ENCODE results near the gene DAPK3.
"Not testable (repeated sequence)": the region's sequence is repeated elsewhere in the genome, so short reads cannot be mapped to it uniquely, and the experiment has no call there.

DAPK3 gene

DNA sequence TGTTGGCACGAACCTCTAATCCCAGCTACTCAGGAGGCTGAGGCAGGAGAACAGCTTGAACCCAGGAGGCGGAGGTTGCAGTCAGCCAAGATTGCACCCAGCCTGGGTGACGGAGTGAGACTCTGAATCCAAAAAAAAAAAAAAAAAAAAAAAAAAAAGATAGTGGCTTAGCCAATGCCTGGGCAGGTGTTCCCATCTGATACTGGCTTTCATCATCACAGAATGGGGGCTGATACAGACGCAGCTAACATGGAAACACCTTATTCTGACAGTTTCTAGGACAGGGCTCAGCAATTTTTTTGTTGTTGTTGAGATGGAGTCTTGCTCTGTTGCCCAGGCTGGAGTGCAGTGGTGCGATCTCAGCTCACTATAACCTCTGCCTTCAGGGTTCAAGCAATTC is 29.9 kb upstream of the DAPK3 start:
- not testable (repeated sequence) for DNase-seq

DNA sequence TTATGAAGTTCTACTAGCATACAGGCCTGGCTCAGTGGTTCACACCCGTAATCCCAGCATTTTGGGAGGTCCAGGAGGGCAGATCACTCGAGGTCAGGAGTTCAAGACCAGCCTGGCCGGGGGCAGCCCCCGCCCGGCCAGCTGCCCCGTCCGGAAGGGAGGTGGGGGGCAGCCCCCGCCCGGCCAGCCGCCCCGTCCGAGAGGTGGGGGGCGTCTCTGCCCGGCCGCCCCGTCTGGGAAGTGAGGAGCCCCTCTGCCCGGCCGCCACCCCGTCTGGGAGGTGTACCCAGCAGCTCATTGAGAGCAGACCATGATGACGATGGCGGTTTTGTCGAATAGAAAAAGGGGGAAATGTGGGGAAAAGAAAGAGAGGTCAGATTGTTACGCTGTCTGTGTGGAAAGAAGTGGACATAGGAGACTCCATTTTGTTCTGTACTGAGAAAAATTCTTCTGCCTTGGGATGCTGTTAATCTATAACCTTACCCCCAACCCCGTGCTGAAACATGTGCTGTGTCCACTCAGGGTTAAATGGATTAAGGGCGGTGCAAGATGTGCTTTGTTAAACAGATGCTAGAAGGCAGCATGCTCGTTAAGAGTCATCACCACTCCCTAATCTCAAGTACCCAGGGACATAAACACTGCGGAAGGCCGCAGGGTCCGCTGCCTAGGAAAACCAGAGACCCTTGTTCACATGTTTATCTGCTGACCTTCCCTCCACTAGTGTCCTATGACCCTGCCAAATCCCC is 27.9 kb upstream of the DAPK3 start:
- not testable (repeated sequence) for DNase-seq

DNA sequence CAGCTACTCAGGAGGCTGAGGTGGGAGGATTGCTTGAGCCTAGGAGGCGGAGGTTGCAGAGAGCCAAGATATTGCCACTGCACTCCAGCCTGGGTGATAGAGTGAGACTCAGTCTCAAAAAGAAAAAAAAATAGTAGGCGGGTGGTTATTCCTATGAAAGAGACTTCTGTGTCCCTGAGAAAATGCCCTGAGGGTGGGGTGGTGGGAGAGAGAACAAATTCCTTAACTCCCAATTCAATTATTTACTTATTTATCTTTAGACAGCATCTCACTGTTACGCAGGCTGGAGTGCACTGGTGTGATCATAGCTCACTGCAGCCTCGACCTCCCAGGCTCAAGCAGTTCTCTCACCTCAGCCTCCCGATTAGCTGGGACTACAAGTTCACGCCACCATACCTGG is 24.7 kb upstream of the DAPK3 start:
- no peak for DNase-seq

DNA sequence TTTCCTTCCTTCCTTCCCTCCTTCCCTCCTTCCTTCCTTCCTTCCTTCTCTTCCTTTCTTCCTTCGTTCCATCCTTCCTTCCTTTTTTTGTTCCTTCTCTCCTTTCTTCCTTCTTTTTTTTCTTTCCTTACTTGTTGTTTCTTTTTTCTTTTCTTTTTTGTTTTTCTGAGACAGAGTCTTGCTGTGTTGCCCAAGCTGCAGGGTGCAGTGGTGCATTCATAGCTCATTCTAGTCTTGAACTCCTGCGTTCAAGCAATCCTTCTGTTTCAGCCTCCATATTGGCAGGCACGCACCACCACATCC is 19.9 kb upstream of the DAPK3 start:
- DNase-seq, result no peak

DNA sequence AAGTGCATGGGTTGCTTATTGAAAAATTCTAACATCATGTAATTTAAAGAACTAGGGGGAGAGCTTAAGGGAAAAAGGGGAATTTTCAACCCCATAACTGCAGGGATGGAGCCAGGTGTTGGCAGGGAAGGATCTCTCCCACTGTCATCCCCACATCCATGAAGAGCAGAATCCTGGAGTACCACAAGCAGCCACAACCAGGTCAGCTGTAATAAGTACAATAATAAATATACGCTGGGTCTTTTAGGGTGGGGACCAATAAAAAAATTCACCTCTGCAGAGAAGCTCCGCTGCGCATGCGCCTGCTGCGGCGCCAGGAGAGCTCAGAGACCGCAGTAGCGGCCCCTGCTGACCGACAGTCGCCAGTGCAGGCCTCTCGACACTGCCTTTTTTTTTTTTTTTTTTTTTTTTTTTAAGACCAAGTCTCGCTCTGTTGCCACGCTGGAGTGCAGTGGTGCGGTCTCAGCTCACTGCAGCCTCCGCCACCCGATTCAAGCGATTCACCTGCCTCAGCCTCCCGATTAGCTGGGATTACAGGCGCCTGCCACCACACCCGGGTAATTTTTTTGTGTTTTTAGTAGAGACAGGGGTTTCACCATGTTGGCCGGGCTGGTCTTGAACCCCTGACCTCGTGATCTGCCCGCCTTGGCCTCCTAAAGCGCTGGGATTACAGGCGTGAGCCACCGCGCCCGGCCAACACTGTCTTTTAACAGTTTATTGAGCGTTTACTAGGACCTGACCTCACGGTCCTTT is 16.9 kb upstream of the DAPK3 start:
- DNase-seq, result peak; percentile 30

DNA sequence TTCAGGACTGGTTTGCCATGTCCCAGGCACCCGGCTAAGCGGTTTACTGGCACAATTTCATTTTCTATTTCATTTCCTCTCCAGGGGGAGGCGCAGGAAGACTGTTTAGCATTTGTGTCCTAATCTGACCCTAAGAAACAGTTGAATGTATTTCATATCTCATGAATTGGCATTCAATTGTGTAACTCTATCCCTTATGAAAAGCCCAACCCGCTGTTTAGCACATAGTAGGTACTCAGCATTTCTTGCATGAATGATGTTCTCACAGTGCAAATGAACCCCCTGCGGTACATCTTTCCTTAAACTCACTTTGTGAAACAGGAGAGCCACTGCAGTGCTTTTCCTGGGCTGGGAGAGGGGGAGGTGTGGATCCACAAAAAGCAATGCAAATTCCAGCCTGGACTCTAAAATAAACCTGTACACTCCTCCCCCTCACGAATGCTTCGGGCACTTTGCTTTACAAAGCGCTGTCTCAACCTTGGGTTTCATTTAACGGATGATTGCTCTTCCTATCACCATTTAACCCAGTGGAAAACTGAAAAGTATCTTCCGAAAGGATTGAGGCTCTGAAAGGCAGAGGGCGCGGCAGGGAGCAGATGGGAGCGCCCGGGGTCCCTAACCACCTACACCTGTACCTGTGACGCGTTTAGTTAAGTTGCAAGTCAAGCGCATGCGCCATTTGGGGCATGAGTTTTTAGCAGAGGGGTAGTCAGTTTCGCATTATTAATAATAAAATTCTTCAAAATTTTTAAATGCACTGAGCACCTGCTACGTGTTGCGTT is 15.6 kb upstream of the DAPK3 start:
- no peak for DNase-seq

DNA sequence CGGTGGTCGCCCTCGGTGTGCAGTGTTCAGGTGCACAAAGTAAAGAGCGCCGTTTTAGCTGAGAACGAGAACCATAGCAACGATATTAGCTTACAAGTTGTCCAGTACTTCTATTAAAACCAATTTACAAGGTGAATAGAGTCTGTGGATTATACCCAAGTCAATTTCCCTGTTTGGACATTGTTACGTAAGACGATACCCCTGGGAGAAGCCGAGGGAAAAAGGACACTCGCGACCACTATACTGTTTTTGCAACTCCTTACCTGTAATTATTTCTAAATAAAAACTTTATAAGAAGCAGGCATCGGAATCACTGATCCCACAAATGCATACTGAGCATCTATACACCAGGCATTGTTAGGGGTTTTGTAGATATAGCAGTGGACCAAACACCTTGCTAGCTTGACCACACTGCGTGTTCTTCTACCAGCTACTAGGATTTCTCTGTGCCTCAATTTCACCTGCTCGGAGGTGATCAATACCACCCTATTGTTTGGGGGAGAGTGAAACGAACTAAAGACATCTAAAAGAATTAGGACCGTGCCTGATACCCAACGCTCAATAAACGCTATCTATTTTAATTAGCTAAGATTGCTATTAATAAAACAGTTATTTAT is 14.9 kb upstream of the DAPK3 start:
- DNase-seq, result no peak

DNA sequence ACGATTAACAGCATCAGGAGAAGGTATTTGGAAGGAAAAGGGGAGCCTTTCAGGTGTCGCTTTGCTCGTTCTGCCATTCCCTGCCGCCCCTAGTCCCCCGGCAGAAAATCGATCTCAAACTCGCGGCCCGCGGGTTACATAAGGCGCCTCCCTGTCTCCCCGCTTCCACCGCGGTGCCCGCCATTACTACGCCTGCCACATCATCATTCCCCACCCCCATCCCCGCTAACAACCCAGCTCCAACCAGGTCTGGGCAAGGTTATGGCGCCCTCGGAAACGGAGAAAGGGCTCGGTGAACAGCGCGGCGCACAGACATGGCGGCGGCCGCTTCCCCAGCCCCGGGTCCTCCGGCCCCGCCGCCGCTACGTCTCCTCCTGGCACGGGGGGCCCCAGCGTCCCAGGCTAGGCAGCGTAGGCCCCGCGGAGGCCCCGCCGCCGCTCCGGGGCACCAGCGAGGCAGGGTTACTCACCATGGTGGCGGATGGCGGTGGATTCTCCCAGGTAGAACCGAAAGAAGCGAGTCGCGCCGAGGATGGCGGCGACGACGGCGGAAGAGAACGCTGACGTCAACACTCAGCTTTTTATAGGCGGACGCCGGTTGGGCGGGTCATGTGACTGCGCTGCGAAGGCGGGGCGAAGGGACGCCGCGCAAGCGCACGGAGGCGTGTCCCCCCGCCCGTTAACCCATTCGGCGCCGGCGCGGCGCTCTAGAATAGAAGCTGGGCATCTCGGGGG is 14.2 kb upstream of the DAPK3 start, which contains the start of gene EEF2:
EEF2 (minus strand) TSS at position 556 of the 735 bp plus-strand sequence; CDS start at position 473, 83 bp downstream.
- DNase-seq, result peak; percentile 68

DNA sequence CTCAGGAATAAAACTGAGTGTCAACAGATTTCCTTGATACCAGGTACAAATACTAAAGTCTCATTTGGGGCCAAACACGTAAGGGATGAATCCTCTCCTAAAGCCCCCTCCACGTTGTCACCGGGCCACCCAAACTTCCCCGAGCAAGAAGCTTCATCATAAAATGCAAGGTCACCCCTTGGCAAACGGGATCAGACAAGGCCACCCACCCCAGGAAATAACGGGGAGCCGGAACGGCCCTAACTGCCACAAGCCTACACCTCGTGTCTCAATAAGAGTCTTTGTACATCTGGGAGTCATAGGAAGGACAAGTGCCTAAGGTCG is 13.6 kb upstream of the DAPK3 start:
- DNase-seq, result no peak

DNA sequence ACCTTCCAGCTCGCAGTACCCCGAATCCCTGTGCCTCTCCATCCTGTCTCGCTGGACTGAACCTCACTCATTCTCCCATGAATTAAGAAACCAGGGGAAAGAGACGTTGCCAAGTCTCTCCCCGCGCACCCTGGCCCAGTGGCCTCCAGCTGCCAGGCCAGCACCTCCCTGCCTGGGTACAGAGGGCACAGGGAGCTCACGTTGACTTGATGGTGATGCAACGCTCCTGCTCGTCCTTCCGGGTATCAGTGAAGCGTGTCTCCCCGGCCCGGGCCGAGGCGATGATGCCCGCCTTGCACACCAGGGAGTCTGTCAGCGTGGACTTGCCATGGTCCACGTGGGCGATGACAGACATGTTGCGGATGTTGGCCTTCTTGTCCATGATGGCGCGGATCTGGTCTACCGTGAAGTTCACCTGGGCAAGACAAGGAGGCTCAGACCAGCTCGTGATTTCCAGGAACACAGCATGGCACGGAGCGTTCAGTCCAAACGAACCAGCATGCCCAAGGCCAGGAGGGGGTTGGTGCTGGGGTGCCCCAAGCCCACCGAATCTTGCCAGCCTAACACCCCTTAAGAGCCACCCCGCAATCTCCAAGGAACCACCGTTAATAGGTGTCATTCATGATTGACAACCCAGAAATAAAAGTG is 13.2 kb upstream of the DAPK3 start:
- DNase-seq, result no peak

DNA sequence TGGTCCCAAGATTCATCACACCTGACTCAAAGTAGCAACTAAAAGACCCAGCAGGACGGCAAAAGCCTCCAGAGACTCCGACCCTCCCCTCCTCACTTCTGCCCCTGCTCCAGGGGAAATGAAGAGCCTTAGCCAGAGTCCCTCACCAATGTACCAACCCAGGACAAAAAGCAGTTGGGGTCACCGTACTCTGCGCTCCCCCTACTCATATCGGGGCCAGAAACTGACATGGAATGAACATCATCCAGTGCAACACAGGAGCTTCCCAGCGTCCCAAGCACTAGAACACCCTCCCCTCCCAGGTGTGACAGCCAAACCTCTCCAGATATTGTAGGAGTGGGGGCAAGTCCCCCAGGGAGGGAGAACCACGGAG is 12.6 kb upstream of the DAPK3 start:
- no peak for DNase-seq

DNA sequence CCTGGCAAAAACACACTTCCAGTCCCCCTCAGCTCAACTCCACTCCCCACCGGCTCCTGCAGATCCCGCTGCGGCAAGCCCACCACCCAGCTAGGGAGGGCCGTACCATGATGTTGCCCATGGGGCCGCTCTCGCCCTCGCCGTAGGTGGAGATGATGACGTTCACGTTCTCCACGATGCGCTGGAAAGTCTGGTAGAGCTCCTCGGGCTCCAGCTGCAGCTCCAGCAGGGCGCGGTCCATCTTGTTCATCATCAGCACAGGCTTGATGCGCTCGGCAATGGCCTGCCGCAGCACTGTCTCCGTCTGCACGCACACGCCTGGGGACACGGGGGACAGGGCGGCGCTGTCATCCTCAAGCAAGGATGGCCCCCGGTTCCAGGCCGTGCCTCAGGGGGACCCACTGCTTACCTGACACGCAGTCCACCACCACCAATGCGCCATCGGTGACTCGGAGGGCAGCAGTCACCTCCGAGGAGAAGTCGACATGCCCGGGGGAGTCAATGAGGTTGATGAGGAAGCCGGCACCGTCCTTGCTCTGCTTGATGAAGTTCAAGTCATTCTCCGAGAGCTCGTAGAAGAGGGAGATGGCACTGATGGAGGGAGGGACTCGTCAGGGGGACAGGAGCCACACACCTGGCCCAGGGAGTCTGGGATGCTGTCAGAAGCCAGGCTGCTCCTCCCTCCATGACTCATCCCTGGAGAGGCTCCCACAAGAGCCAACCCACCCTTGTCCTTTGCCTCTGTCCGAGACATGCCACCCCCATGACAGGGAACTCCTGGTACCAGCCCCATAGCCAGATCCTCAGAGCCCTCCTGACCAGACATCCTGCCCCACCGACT is 12.0 kb upstream of the DAPK3 start:
- DNase-seq, result no peak

DNA sequence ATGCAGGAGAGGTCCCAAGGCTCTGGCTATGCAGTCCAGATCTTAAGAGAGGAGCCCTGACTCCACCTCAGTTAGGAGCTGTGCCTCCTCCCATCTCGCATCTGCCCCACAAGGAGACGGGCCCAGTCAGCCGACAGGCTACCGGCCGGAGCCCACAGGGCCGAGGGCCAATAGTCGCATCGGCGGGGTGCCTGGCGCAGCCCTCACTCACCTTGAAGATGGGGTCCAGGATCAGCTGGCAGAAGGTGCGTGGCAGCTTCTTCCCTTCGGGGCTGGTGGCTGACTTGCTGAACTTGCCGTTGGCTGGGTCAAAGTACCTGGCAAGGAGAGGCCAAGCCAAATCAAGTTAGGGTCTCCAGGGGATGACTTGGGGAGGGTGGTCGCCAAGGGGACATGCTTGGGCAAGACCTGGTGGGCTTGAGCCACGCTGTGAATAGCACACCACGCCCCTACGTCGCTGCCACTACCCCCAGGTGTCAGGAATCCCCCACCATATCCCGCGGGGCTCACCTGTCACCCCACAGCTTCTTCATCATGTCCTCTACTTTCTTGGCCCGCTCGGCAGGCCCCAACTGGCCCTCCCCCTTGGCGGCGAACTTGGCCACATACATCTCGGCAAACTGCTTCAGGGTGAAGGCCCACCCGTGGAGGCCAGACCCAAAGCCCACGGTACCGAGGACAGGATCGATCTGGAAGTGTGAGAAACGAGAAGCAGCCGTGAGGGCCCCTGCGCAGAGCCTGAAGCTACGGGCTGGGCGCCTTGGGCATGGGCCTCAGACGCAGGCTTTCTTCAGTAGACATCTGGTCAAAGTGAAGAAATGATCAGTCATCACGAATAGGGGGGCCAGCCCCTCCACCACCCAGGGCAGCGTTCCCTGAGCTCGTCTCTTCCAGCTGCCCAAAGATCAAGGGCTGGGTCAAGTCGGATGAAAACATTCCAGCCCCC is 11.1 kb upstream of the DAPK3 start:
- no peak for DNase-seq

DNA sequence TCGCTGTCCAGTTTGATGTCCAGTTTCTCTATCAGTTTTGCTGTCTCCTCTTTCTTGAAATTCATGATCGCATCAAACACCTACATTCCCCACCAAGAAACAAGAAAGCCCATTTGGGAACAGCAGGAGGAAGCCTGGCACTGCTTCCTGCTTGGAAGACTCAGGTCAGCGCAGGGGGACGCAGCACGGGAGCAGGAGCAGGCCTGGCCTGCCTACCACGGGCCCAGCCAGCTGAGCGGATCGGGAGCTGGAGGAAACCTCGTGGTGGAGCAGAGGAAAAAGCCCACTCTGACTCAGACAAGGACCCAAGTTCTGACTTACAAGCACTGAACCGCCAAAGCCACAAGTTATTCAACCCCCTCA is 10.5 kb upstream of the DAPK3 start:
- DNase-seq, result no peak

DNA sequence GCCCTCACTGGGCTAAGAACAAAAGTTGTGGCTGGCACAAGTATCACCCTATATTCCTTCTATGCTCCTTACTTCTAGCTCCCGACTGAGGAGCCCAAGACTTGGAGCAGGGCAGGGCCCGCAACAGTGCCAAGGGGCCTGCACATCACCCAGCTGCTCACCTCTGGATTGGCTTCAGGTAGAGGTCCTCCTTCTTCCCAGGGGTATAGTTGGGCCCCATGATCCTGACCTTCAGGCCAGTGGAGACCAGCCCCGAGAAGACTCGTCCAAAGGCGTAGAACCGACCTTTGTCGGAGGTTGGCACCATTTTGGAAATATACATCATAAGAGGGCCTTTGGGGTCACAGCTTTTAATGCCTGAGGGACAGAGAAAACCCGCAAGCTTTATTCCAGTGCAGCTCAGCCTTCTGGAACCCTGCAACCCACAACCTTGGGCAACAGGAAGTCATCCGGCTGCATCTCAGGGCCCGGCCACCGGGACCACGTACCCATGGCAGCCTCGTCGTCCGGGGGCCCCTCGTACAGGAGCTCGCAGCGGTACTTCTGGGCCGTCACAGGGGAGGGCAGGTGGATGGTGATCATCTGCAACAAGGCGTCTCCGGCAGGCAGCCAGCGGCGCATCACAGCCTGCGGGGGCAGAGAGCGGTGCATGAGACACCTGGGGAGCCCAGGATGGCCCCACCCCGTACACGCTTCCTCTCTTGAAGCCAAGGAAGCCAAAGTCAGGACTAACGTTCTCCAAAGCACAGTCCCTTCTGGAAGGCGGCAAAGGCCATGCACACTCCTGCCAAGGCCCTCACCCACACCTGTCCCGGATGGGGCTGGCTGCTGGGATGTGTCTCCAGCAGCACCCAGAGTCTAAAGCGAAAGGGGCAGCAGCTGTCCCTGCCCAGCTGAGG is 9.7 kb upstream of the DAPK3 start:
- no peak for DNase-seq

DNA sequence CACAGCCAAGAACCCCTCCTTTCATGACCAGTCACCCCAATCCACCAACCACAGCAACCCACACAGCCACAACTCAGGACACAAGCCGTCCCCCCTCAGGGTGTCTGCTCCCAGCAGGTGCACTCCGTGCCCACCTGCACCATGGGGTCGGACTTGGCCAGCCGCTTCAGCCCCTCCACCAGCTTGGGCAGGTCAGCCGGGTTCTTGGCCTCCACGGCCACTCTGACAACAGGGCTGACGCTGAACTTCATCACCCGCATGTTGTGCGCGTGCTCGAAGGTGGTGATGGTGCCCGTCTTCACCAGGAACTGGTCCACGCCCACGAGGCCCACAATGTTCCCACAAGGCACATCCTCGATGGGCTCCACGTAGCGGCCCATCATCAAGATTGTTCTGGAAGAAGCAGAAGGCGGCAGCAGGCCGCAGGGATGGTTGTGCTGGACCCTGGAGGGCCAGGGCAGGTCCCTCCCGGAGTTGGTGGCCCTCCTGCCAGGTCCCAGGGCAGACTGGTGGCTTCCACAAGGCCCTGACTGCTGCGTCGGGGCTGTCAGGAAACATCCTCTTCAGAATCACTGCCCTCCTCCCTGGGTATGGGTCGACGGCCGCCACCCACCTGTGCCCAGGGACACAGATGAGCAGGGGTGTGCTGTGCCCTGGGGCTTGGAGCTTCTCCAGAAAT is 8.9 kb upstream of the DAPK3 start:
- DNase-seq, result no peak

DNA sequence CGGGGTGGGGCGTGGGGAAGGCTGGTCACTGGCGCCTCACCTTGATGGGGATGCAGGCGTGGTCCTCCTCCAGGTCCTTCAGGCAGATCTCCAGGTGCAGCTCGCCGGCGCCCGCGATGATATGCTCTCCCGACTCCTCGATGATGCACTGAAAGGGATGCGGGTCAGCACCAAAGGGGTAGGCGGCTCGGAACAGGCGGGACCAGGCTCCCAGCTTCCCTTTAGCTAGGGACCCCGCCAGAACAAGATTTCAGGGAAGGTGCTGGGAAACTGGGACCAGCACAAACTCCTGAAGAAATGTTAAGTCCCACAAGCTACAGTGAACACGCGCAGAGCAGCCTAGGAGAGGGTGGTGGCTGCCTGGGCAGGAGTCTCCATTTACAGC is 8.4 kb upstream of the DAPK3 start:
- no peak for DNase-seq

DNA sequence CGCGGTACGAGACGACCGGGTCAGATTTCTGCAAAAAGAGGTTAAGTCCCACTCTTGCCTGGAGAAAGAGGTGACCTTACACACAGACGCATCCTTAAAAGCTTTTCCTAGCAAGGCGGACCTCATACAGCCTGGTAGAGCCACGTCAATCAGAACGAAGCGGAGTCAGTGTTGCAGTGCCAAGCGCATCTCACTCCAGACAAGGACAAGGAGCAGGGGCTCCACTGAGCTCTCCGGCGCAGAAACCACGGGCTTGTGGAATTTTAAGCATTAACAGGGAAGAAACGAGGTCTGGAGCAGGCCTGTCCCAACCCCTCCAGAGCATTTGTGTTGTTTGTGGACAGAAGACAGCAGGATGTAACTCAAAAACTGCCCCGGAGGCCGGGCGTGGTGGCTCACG is 7.2 kb upstream of the DAPK3 start:
- DNase-seq, result no peak
